Omental fat pad (tissue), 4 donors: ENCODE results near the gene PSMC4. TPM values are rescaled to one million over a fixed set of nuclear protein-coding genes. Genes with fewer than 3 reads are reported as not detected.

ENCODE experiments used
- ATAC-seq: fragments of 150-250 bp; one replicate; pipeline ENCODE4 v1.9.1; 2016; ENCODE audit warnings: mild to moderate bottlenecking, moderate library complexity; ENCODE audit not compliant: low FRiP score
- DNase-seq: peaks from one replicate; pipeline ENCODE4 v3.0.0-alpha.2; 2019; ENCODE audit warnings: low spot score
- CTCF ChIP-seq, 3 donors: fragments of 450-650 bp; IDR thresholded peaks; one replicate each; pipeline ENCODE4 v1.5.1; 2016 to 2017; ENCODE audit warnings: antibody characterized with exemption in 3 of 3, mild to moderate bottlenecking in 3 of 3, moderate library complexity in 2 of 3
- total RNA-seq, 4 donors: library from RNA; depleted of rRNA; stranded (reverse); fragments of >200 nt; gene quantifications; one replicate each; pipeline ENCODE4 v1.1.0, GENCODE V29; 2016

Gene PSMC4
- total RNA-seq, 4 donors from 2014 or later = 52.6 to 141 (median 75.4) TPM

DNA sequence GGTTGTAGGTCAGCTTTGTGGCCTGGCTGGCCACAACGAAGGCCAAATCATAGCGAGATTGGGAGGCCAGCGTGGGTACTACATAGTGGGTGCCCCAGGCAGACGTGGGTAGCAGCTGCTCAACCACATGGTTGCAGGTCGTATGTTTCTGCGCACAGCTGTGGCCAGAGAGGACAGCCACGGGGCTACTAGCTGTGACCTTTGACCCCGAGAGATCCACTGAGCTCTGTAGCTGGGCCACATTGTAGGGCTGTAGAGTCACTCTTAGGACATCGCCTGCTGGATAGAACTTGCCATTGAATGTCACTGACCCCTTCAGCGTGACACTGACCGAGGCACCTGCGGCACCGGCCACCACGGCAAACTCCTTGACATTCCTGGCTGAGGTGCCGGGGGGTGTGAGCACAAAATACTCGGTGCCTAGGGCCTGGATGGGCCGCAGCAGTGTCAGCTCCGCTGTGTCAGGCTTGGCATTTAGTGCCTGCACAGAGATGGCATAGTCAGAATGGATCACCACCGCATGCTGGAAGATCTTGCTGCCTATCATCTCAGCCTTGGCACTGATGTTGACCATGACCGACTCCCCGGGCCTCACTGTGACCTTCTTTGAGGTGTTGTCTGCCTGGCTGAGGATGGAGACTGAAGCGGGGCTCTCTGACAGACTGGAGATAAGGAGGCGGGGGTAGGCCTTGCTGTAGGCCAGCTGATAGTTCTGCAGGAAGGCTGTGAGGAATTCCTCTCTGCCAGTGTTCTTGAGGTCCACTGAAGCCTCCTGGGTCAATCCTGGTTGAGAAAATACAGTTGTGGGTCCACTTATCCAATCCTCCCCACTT is 43.2 kb upstream of the PSMC4 start:
- TF ChIP-seq CTCF (IDR thresholded peaks at IDR 0.05) = no peak
- ATAC-seq = no peak
- DNase-seq = no peak

GRCh38 chr19:39928357-39928725 is 42.6 kb upstream of the PSMC4 start:
- no peak for TF ChIP-seq CTCF (IDR thresholded peaks at IDR 0.05)
- ATAC-seq = no peak
- no peak for DNase-seq

- TF ChIP-seq CTCF (IDR thresholded peaks at IDR 0.05) = no peak
- ATAC-seq = no peak
- no peak for DNase-seq
Measured at GRCh38 chr19:39929750-39930149, 41.2 kb upstream of the PSMC4 start.

- DNase-seq (no peak), ATAC-seq (no peak)
- TF ChIP-seq CTCF (IDR thresholded peaks at IDR 0.05) = no peak
Measured at GRCh38 chr19:39934584-39935363, 36.2 kb upstream of the PSMC4 start, which contains the start of gene FCGBP. Gene FCGBP (minus strand): TSS chr19:39934634.

DNA sequence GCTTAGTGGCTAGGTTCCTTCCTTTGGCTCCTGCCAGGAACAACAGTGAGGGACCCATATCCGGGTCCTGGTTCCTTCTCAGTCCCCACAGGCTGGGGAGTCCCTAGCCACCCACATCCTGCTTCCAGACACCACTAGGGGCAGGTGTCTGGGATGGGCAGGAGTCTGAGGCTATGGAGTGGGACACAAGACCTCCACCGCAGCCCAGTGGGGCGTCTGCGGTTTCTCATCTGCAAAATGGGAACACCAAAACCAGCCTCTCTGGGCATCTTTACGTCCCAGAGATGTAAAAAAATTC is 35.7 kb upstream of the PSMC4 start:
- ATAC-seq (no peak), DNase-seq (no peak)
- TF ChIP-seq CTCF (IDR thresholded peaks at IDR 0.05) = no peak

DNA sequence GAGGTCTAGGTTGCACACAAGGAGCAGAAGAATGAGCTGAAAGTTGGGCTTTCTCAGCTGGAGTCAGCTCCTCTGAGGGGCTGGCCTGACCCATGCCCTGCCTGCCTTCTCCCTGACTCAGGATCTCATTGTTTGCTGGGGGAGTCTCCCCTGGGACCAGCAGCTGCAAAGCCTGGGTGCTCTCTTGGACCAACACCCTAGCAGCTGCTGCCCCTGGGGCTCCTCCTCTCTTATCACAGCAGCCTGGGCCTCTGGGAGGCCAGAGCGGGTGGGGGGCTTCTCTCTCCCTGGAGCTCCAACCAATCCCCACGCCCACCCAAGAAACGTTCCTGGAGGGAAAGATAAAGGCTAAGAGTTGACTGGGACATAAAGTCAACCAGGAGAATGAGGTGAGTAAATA is 34.9 kb upstream of the PSMC4 start:
- no peak for TF ChIP-seq CTCF (IDR thresholded peaks at IDR 0.05)
- no peak for DNase-seq
- ATAC-seq = no peak

- no peak for DNase-seq
- ATAC-seq = no peak
Measured at GRCh38 chr19:39936622-39937021, 34.3 kb upstream of the PSMC4 start.

More at GRCh38 chr19:39936622-39937021, 34.3 kb upstream of the PSMC4 start:
- no peak for TF ChIP-seq CTCF (IDR thresholded peaks at IDR 0.05)
